GM18498 (cell line): ENCODE measurements around the gene BFSP1.

Experiments used
- ATAC-seq: cut with Tn5 transposase; IDR thresholded peaks from one replicate; pipeline ENCODE4 v1.9.1; 2021; ENCODE audit warnings: mild to moderate bottlenecking, moderate library complexity; ENCODE audit not compliant: unreplicated experiment

The BFSP1 gene

DNA sequence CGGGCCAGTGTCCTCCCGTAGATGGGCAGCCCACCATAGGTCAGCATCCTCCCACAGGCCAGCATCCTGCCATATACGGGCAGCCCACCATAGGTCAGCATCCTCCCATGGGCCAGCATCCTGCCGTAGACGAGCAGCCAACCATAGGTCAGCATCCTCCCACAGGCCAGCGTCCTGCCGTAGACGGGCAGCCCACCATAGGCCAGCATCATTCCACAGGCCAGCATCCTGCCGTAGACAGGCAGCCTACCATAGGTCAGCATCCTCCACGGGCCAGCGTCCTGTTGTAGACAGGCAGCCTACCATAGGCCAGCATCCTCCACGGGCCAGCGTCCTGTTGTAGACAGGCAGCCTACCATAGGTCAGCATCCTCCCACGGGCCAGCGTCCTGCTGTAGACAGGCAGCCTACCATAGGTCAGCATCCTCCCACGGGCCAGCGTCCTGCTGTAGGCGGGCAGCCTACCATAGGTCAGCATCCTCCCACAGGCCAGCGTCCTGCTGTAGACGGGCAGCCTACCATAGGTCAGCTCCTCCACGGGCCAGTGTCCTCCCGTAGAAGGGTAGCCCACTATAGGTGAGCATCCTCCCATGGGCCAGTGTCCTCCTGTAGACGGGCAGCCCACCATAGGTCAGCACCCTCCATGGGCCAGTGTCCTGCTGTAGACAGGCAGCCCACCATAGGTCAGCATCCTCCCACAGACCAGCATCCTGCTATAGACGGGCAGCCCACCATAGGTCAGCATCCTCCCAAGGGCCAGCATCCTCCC, 62.9 kb downstream of the BFSP1 start:
- ATAC-seq = no peak

- ATAC-seq = no peak
Observed at GRCh38 chr20:17467120-17467655, 64.0 kb downstream of the BFSP1 start.

GRCh38 chr20:17466641-17467040, 64.5 kb downstream of the BFSP1 start:
- ATAC-seq = no peak

DNA sequence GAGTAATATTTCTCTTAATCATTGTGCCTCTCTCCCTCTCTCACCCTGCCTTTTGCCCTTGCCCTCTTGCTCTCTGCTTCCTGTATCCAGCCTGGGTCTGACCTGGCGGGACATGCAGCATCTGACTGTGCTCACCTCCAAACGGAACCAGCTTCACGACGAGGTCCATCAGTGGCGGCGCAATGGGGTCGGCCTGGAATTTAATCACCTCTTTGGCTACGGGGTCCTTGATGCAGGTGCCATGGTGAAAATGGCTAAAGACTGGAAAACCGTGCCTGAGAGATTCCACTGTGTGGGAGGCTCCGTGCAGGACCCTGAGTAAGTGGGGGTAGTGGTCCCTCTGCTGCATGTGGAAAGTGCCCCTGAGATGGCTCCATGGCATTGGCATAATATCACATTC, 65.9 kb downstream of the BFSP1 start:
- no peak for ATAC-seq

- no peak for ATAC-seq
Observed at GRCh38 chr20:17463711-17464110, 67.5 kb downstream of the BFSP1 start.

GRCh38 chr20:17461941-17462340, 69.2 kb downstream of the BFSP1 start:
- ATAC-seq = no peak

DNA sequence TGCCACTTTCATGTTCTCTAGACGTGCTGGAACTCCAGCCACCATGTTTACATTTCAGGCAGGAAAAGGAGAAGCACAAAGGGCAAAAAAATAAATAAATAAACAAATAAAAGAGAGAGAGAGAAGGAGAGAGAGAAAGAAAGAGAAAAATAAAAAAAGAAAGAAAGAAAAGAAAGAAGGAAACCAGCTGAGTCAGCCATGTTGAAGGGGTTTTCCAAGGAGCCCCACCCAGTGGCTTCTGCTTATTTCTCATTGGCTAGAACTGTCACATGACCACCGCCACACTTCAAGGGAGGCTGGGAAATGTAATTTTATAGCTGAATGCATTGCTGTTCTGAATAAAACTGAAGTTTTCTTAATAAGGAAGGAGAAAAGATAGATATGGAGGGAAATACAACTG, 71.1 kb downstream of the BFSP1 start:
- ATAC-seq = no peak

DNA sequence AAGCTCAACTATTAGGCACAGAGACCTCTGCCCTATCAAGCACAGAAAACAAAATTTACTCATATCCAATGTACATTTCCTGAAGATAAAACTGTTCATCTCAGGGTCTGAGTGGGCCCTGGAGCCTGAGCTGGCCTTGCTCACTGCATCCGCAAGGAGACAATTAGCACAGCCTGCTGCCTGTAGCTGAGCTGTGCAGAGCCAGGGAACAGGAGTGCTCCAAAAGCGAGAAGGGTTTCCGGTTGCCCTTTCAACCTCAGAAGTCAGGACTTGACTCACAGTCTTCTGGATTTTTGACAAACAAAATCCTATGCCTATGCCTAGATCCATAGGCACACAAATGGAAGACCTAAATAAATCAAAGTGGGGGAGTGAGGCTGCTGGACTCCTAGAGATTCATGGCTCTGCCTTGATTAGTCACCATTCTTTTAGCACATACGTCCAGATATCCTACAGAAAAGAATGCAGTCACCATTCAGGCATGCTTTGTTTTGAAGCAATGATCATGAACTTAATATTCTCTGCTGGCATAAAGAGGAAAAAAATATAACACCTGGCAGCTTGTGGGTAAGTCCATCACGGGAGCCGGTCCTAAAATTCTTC, 73.5 kb downstream of the BFSP1 start:
- ATAC-seq = no peak

- no peak for ATAC-seq
Observed at GRCh38 chr20:17457079-17457478, 74.1 kb downstream of the BFSP1 start.

DNA sequence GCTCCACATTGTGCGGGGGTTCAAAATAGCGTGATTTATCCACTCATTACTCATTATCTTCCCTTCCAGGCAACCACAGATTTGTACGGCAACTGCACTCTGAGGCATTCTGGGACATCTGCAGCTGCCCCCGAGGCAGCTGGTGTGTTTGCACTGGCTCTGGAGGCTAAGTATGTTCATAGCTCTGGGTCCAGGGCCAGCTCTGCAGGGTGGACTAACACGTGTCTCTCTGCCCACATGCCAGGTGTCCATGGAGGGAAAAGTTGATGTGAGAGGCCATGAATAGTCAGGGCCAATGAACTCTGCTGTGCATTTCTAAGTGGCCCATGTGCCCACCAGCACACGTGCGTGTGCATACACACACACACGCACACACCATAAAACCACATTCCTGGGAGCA, 74.9 kb downstream of the BFSP1 start:
- ATAC-seq = no peak

DNA sequence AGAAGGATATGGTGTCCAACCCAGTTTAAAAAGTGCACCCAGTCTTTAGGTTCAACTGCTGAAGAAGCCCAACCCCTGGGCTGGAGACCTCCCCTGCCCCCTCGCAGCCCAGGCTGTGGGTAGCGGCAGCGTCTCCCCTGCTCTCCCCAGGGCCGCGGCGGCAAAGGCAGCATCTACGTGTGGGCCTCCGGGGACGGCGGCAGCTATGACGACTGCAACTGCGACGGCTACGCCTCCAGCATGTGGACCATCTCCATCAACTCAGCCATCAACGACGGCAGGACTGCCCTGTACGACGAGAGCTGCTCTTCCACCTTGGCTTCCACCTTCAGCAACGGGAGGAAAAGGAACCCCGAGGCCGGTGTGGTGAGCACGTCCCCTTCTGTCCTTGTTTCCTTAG, 77.6 kb downstream of the BFSP1 start:
- ATAC-seq = no peak

DNA sequence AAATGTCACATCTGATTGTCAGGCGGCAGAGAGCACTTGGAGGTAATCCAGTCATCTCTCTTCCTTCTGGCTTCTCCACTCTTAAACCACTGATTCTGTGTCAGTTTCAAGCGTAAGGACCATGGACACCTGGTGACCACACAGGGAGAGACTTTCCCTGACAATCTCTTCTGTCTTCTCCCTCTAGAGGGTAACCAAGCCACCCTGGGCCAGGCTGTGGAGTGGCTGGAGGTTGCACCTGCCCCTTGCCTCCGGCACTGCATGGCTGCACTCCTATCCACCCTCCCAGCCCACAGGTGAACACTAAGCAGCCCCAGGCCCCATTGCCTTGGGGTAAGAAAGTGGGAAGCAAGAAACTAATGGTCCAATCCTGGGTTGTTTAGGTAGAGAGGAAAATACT, 78.7 kb downstream of the BFSP1 start:
- no peak for ATAC-seq

GRCh38 chr20:17449031-17449430, 82.1 kb downstream of the BFSP1 start:
- no peak for ATAC-seq

- ATAC-seq = no peak
Observed at GRCh38 chr20:17448071-17448470, 83.1 kb downstream of the BFSP1 start.

DNA sequence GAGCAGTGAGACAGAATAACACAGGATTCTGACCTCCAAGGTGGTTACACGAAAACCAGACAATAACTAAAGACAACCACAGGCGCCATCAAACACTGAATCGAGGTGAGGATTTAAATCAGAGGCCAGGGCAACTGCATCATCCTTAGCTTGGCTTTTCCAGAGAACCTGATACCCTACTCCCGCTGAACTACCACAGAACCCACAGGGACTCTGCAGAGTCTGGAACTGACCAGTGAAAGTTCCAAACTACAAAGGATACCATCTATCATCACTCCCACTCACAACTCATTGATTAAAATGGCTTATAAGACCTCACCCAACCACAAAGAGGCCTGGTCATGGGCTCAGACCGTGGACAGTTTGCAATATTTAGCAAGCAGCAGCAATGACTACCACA, 85.0 kb downstream of the BFSP1 start:
- ATAC-seq = no peak

GRCh38 chr20:17445543-17445942, 85.6 kb downstream of the BFSP1 start:
- no peak for ATAC-seq

DNA sequence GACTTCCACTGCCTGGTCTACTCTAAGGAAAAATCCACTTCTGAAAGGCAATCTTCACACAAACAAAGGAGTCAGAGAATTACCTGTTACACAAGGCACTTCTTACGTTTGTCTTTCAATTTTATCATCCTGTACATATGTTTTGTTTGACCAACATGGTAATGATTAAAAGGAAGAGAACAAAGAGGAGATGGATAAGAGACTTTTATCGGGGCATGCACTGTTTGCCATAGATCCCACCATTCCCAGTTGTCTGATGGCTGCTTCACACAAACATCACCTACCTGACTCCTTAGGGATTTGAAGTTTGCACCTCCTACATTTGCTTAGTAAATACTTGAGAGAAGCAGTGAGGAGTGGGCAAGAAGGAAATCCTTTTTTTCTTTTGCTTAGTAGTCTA, 87.1 kb downstream of the BFSP1 start:
- no peak for ATAC-seq
